K562 (cell line): ENCODE results near the gene CCDC93. TPM values are rescaled to one million over a fixed set of nuclear protein-coding genes. Genes with fewer than 3 reads are reported as not detected.

ENCODE experiments used
- ATAC-seq: fragments of 200-7000 bp; cut with Tn5 transposase; 3 replicates; pipeline ENCODE4 v1.9.1; 2020; ENCODE audit warnings: moderate library complexity
- BruUV-seq: library from RNA; stranded (reverse); fragments of 400-500 nt; replicated peaks from 2 replicates; lab custom pipeline; 2021; lab: Mats Ljungman, UMichigan
- CTCF ChIA-PET: fragments of 300-600 bp; formaldehyde crosslinking; extraction: SDS; loops from one replicate; lab custom pipeline; 2021; ENCODE audit warnings: low intra/inter-chr PET ratio; lab: Yijun Ruan, JAX
- POLR2A ChIA-PET: fragments of 300-600, 350-650 bp; sonication (Branson Sonifier 250); formaldehyde crosslinking; extraction: SDS; loops from one replicate; lab custom pipeline; 2021; ENCODE audit warnings: antibody characterized with exemption, inconsistent platforms; lab: Yijun Ruan, JAX
- DNase-seq, 4 experiments: peaks; one replicate each; pipeline versions ENCODE4 v3.0.0 to v3.0.0-alpha.2; 2011 to 2018; ENCODE audit warnings: low spot score in 3 of 4, mixed read lengths in 3 of 4; ENCODE audit errors: extremely low read depth in 1 of 4
- FAIRE-seq: peaks from 2 replicates; lab custom pipeline; 2011; peaks lifted over from hg19 to GRCh38; lab: Jason Lieb, UNC
- H2AFZ ChIP-seq: 2 replicates; pipeline ENCODE4 v1.6.0; 2011; ENCODE audit warnings: low read depth, low read length, control low read depth, inconsistent platforms
- H3K27ac ChIP-seq: fragments of 200-600 bp; 3 replicates; pipeline ENCODE4 v1.8.0; 2011; ENCODE audit warnings: low read depth, mild to moderate bottlenecking, control low read depth, inconsistent platforms, low read length, moderate library complexity, mixed read lengths; ENCODE audit errors: extremely low read depth
- H3K27me3 ChIP-seq, 2 experiments: fragments of 300-600 bp in 1 of 2; 2 replicates in 1 of 2; 3 replicates in 1 of 2; pipeline versions ENCODE4 v1.6.0 to v1.8.0; 2011; ENCODE audit warnings: inconsistent platforms in 2 of 2, low read length in 2 of 2, mild to moderate bottlenecking in 1 of 2, mixed read lengths in 1 of 2, moderate library complexity in 1 of 2; ENCODE audit not compliant: control insufficient read depth in 2 of 2, insufficient read depth in 2 of 2
- H3K36me3 ChIP-seq: fragments of 300-600 bp; 3 replicates; pipeline ENCODE4 v1.8.0; 2011; ENCODE audit warnings: mild to moderate bottlenecking, low read length, inconsistent platforms; ENCODE audit not compliant: control insufficient read depth, insufficient read depth
- H3K4me1 ChIP-seq, 2 experiments: fragments of 200-600 bp in 1 of 2; replicated peaks in 1 of 2; 2 replicates in 1 of 2; 3 replicates in 1 of 2; pipeline versions ENCODE4 v1.5.1 to v1.8.0; 2011; ENCODE audit warnings: inconsistent platforms in 2 of 2, low read length in 2 of 2, mild to moderate bottlenecking in 1 of 2, mixed read lengths in 1 of 2, moderate library complexity in 1 of 2; ENCODE audit not compliant: control insufficient read depth in 2 of 2, insufficient read depth in 2 of 2
- H3K4me2 ChIP-seq: 2 replicates; pipeline ENCODE4 v1.6.1; 2011; ENCODE audit warnings: low read length, control low read depth, inconsistent platforms, mixed read lengths; ENCODE audit not compliant: insufficient read depth
- H3K4me3 ChIP-seq: fragments of 200-600 bp; sonication (generic), shearing (Covaris generic); 2 replicates; pipeline ENCODE4 v1.5.1; 2016; ENCODE audit warnings: control low read depth, inconsistent platforms
- H3K79me2 ChIP-seq: fragments of 200-600 bp; 3 replicates; pipeline ENCODE4 v1.8.0; 2011; ENCODE audit warnings: low read length, inconsistent platforms; ENCODE audit not compliant: control insufficient read depth, insufficient read depth
- H3K9ac ChIP-seq, 2 experiments: 2 replicates each; pipeline versions ENCODE4 v1.6.0 to v1.6.1; 2011; ENCODE audit warnings: low read depth in 2 of 2, low read length in 2 of 2, control low read depth in 1 of 2, inconsistent platforms in 1 of 2, mild to moderate bottlenecking in 1 of 2, mixed read lengths in 1 of 2; ENCODE audit not compliant: insufficient read depth in 1 of 2
- H3K9me1 ChIP-seq: one replicate; pipeline ENCODE4 v1.6.0; 2011; ENCODE audit warnings: inconsistent platforms, mild to moderate bottlenecking, low read length, moderate library complexity; ENCODE audit not compliant: control insufficient read depth, insufficient read depth
- H3K9me3 ChIP-seq: replicated peaks from 2 replicates; pipeline ENCODE4 v1.5.1; 2011; ENCODE audit warnings: low read depth, low read length, inconsistent platforms; ENCODE audit not compliant: control insufficient read depth, insufficient read depth
- H4K20me1 ChIP-seq: replicated peaks from 2 replicates; pipeline ENCODE4 v1.6.1; 2011; ENCODE audit warnings: low read length, inconsistent platforms, mixed read lengths; ENCODE audit not compliant: control insufficient read depth, insufficient read depth
- EP300 ChIP-seq: IDR thresholded peaks from 2 replicates; pipeline ENCODE4 v1.6.1; 2012; ENCODE audit warnings: low read length, improper control_type of control experiment
- FIP1L1 ChIP-seq: fragments of 200-400 bp; formaldehyde crosslinking; IDR thresholded peaks from 2 replicates; pipeline ENCODE4 v1.6.1; 2018; ENCODE audit warnings: mild to moderate bottlenecking, low read depth, low read length; ENCODE audit not compliant: poor library complexity, severe bottlenecking
- FOSL1 ChIP-seq: fragments of 200-800 bp; sonication (Bioruptor generic); conservative IDR thresholded peaks from 2 replicates; pipeline ENCODE4 v1.6.1; 2016; ENCODE audit warnings: missing genetic modification characterization, missing compliant biosample characterization
- FOXA1 ChIP-seq: fragments of 450-650 bp; IDR thresholded peaks from 2 replicates; pipeline ENCODE4 v1.6.1; 2016; ENCODE audit warnings: mild to moderate bottlenecking, borderline replicate concordance
- HCFC1 ChIP-seq: IDR thresholded peaks from 2 replicates; pipeline ENCODE4 v1.6.1; 2012; ENCODE audit warnings: low read depth, low read length, improper control_type of control experiment
- HNRNPH1 ChIP-seq: fragments of 200-400 bp; formaldehyde crosslinking; optimal IDR thresholded peaks from 2 replicates; pipeline ENCODE3; 2017; ENCODE audit warnings: low read depth, mild to moderate bottlenecking, low read length, moderate library complexity
- IFI16 ChIP-seq: fragments of 250-450 bp; sonication (Bioruptor Pico); IDR thresholded peaks from 2 replicates; pipeline ENCODE4 v2.1.2; 2022; ENCODE audit warnings: mild to moderate bottlenecking, inconsistent platforms
- KAT7 ChIP-seq: sonication (generic); formaldehyde crosslinking; IDR thresholded peaks from 2 replicates; pipeline ENCODE4 v1.8.0; 2022; ENCODE audit warnings: missing genetic modification reagents, mild to moderate bottlenecking, borderline replicate concordance
- LARP7 ChIP-seq: fragments of 450-650 bp; IDR thresholded peaks from 2 replicates; pipeline ENCODE4 v1.6.1; 2016
- POLR2B ChIP-seq: fragments of 450-650 bp; IDR thresholded peaks from 2 replicates; pipeline ENCODE4 v1.6.1; 2018; ENCODE audit warnings: low read depth; ENCODE audit not compliant: partially characterized antibody
- SMARCE1 ChIP-seq: fragments of 450-650 bp; IDR thresholded peaks from 2 replicates; pipeline ENCODE4 v1.7.1; 2016; ENCODE audit warnings: mild to moderate bottlenecking
- ZNF12 ChIP-seq: sonication (generic); formaldehyde crosslinking; IDR thresholded peaks from 2 replicates; pipeline ENCODE4 v1.4.0; 2020; ENCODE audit warnings: mild to moderate bottlenecking, missing genetic modification reagents
- ZNF263 ChIP-seq: sonication (generic); formaldehyde crosslinking; IDR thresholded peaks from 2 replicates; pipeline ENCODE4 v1.8.0; 2022; ENCODE audit warnings: mild to moderate bottlenecking, missing genetic modification reagents, borderline replicate concordance
- ZNF584 ChIP-seq: fragments of 200-800 bp; sonication (Bioruptor generic); IDR thresholded peaks from 2 replicates; pipeline ENCODE4 v1.6.1; 2016; ENCODE audit warnings: low read depth, mild to moderate bottlenecking, missing genetic modification characterization, missing compliant biosample characterization
- ZSCAN29 ChIP-seq: fragments of 450-650 bp; IDR thresholded peaks from 2 replicates; pipeline ENCODE4 v1.6.1; 2017
- in situ Hi-C: fragments of 300-500 bp; cut with MboI; formaldehyde crosslinking; loops from 4 replicates; pipeline ENCODE4 v1.15.0; 2018; ENCODE audit warnings: inconsistent platforms, mixed read lengths
- intact Hi-C: fragments of 100-400 bp; cut with micrococcal nuclease; formaldehyde crosslinking; loops from 2 replicates; pipeline ENCODE4 v1.14.2; 2022
- polyA plus RNA-seq, 8 experiments: library from polyadenylated mRNA; depleted of rRNA in 4 of 8; stranded (reverse) in 5 of 8; unstranded in 3 of 8; fragments of >200 nt; fragmentation: Nextera tagmentation in 2 of 8; fragmentation: Illumina TruSeq in 1 of 8; extraction: Ambion mirVana in 2 of 8; extraction: Trizol in 1 of 8; gene quantifications; 2 replicates each; pipeline versions ENCODE4 v1.2.1 to v1.2.3, GENCODE V29; 2011 to 2014; ENCODE audit warnings: inconsistent platforms in 1 of 8, missing spikeins in 1 of 8
- total RNA-seq, 7 experiments: library from RNA; depleted of rRNA in 6 of 7; stranded (reverse); fragments of >200 nt in 6 of 7; fragmentation: Illumina TruSeq in 2 of 7; extraction: Trizol in 2 of 7; gene quantifications; 2 replicates each; pipeline versions ENCODE4 v1.2.1 to v1.2.3, GENCODE V29; 2011 to 2021; ENCODE audit warnings: low replicate concordance in 1 of 7
- TF ChIP-seq, protein P1 (sequence below): sonication (generic); formaldehyde crosslinking; IDR thresholded peaks from 2 replicates; pipeline ENCODE4 v1.8.1; 2023; ENCODE audit warnings: mild to moderate bottlenecking, missing genetic modification reagents
- TF ChIP-seq, protein P2 (sequence below): fragments of 450-650 bp; formaldehyde crosslinking; IDR thresholded peaks from 2 replicates; pipeline ENCODE4 v1.4.0; 2020; ENCODE audit warnings: mild to moderate bottlenecking, moderate library complexity
- TF ChIP-seq, protein P3 (sequence below): IDR thresholded peaks from 3 replicates; pipeline ENCODE4 v1.6.1; 2011; ENCODE audit warnings: borderline replicate concordance, mild to moderate bottlenecking; ENCODE audit not compliant: insufficient read length, insufficient read depth

Gene CCDC93
- total and polyA plus RNA-seq, 9 of the 15 experiments (the other 6 are each of a cell fraction or from before 2014, with no cell fraction given) = 3.3 to 19.3 (median 12.4) TPM

- no peaks in the 10 kb centered on the region for H3K36me3 ChIP-seq
- FAIRE-seq (no peak), DNase-seq (no peak), ATAC-seq (no peak)
- H4K20me1 ChIP-seq = no peaks in the 10 kb centered on the region
- no peak overlapping the region for H3K4me2 ChIP-seq
- POLR2A ChIA-PET = no interaction called here
- in situ Hi-C loops (no loop called here), intact Hi-C loops (no loop called here)
- TF ChIP-seq FOSL1 (tag) (no peak), ZNF584 (CRISPR knock-in tag) (no peak), ZSCAN29 (no peak), POLR2B (no peak), FIP1L1 (no peak), HNRNPH1 (no peak), ZNF12 (no peak), EP300 (no peak), ZNF263 (CRISPR knock-in tag) (no peak), IFI16 (CRISPR knock-in tag) (no peak), HCFC1 (no peak), FOXA1 (no peak), LARP7 (no peak), SMARCE1 (no peak), KAT7 (CRISPR knock-in tag) (no peak)
- TF ChIP-seq, protein P1, sequence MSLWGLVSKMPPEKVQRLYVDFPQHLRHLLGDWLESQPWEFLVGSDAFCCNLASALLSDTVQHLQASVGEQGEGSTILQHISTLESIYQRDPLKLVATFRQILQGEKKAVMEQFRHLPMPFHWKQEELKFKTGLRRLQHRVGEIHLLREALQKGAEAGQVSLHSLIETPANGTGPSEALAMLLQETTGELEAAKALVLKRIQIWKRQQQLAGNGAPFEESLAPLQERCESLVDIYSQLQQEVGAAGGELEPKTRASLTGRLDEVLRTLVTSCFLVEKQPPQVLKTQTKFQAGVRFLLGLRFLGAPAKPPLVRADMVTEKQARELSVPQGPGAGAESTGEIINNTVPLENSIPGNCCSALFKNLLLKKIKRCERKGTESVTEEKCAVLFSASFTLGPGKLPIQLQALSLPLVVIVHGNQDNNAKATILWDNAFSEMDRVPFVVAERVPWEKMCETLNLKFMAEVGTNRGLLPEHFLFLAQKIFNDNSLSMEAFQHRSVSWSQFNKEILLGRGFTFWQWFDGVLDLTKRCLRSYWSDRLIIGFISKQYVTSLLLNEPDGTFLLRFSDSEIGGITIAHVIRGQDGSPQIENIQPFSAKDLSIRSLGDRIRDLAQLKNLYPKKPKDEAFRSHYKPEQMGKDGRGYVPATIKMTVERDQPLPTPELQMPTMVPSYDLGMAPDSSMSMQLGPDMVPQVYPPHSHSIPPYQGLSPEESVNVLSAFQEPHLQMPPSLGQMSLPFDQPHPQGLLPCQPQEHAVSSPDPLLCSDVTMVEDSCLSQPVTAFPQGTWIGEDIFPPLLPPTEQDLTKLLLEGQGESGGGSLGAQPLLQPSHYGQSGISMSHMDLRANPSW (CRISPR knock-in tag) = no peak
- TF ChIP-seq, protein P2, sequence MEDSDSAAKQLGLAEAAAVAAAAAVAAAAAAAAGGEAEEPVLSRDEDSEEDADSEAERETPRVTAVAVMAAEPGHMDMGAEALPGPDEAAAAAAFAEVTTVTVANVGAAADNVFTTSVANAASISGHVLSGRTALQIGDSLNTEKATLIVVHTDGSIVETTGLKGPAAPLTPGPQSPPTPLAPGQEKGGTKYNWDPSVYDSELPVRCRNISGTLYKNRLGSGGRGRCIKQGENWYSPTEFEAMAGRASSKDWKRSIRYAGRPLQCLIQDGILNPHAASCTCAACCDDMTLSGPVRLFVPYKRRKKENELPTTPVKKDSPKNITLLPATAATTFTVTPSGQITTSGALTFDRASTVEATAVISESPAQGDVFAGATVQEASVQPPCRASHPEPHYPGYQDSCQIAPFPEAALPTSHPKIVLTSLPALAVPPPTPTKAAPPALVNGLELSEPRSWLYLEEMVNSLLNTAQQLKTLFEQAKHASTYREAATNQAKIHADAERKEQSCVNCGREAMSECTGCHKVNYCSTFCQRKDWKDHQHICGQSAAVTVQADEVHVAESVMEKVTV = no peak
- TF ChIP-seq, protein P3, sequence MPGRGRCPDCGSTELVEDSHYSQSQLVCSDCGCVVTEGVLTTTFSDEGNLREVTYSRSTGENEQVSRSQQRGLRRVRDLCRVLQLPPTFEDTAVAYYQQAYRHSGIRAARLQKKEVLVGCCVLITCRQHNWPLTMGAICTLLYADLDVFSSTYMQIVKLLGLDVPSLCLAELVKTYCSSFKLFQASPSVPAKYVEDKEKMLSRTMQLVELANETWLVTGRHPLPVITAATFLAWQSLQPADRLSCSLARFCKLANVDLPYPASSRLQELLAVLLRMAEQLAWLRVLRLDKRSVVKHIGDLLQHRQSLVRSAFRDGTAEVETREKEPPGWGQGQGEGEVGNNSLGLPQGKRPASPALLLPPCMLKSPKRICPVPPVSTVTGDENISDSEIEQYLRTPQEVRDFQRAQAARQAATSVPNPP = no peak
- H3K4me3 ChIP-seq = no peak overlapping the region
- no peak overlapping the region for H2AFZ ChIP-seq
- CTCF ChIA-PET = no interaction called here
- H3K9ac ChIP-seq = no peak overlapping the region
- no peaks in the 10 kb centered on the region for H3K79me2 ChIP-seq
- H3K9me3 ChIP-seq = no peaks in the 10 kb centered on the region
- no peaks in the 10 kb centered on the region; a peak in 1 of 5 replicates for H3K4me1 ChIP-seq
- no TSS peak for BruUV-seq
- H3K9me1 ChIP-seq = no peaks in the 10 kb centered on the region
- H3K27me3 ChIP-seq = peaks cover 4 to 17% of the 10 kb centered on the region in 2 experiments; a peak in 2 of 5 replicates
- H3K27ac ChIP-seq = no peak overlapping the region
These were observed 48.2 kb upstream of the CCDC93 start for GRCh38 chr2:118062048-118062447.
